B cell (primary cell): Measurements from ENCODE around the gene GSC2. TPM values are rescaled to one million over a fixed set of nuclear protein-coding genes. Genes with fewer than 3 reads are reported as not detected.

Experiments
- ATAC-seq: fragments of 200-7000 bp; cut with Tn5 transposase; one replicate; pipeline ENCODE4 v1.10.0; 2021; ENCODE audit warnings: low read depth, mild to moderate bottlenecking, moderate number of reproducible peaks, moderate library complexity
- CTCF ChIA-PET: fragments of 350-600 bp; sonication (Branson Sonifier 250); formaldehyde crosslinking; loops from one replicate; lab custom pipeline; 2021; ENCODE audit warnings: antibody characterized with exemption, inconsistent platforms; lab: Charles Lee
- POLR2A ChIA-PET: fragments of 350-600 bp; sonication (Branson Sonifier 250); formaldehyde crosslinking; loops from one replicate; lab custom pipeline; 2021; ENCODE audit warnings: antibody characterized with exemption; lab: Charles Lee
- DNase-seq: peaks from one replicate; pipeline ENCODE4 v3.0.0; 2013
- H2AFZ ChIP-seq: 2 replicates; pipeline ENCODE4 v1.6.1; 2012; ENCODE audit warnings: mild to moderate bottlenecking, low read depth, low read length; ENCODE audit not compliant: insufficient read depth, poor library complexity, severe bottlenecking
- H3K27ac ChIP-seq, 2 donors: 1 replicate in 1 of 2; 2 replicates in 1 of 2; pipeline ENCODE4 v1.5.1; 2012 to 2013; ENCODE audit warnings: low read length in 2 of 2, mild to moderate bottlenecking in 2 of 2, moderate library complexity in 1 of 2
- H3K27me3 ChIP-seq, 4 experiments: fragments of 200-600 bp in 1 of 4; sonication (generic) in 1 of 4; replicated peaks in 1 of 4; 1 replicate in 2 of 4; 2 replicates in 2 of 4; pipeline versions ENCODE4 v1.6.1 to v1.7.0; 2013 to 2016; ENCODE audit warnings: low read length in 3 of 4, mild to moderate bottlenecking in 2 of 4, mixed read lengths in 1 of 4, moderate library complexity in 1 of 4; ENCODE audit not compliant: insufficient read depth in 4 of 4, control insufficient read depth in 3 of 4; ENCODE audit errors: control extremely low read depth in 1 of 4
- H3K36me3 ChIP-seq, 2 experiments: replicated peaks in 1 of 2; 1 replicate in 1 of 2; 2 replicates in 1 of 2; pipeline versions ENCODE4 v1.6.1 to v1.7.1; 2013; ENCODE audit warnings: low read length in 1 of 2; ENCODE audit not compliant: insufficient read depth in 2 of 2, control insufficient read depth in 1 of 2; ENCODE audit errors: control extremely low read depth in 1 of 2, extremely low read depth in 1 of 2
- H3K4me1 ChIP-seq, 2 donors: fragments of 200-600 bp in 1 of 2; sonication (generic) in 1 of 2; 1 replicate in 1 of 2; 2 replicates in 1 of 2; pipeline versions ENCODE4 v1.5.1 to v1.6.1; 2013 to 2017; ENCODE audit warnings: low read length in 2 of 2; ENCODE audit not compliant: control insufficient read depth in 2 of 2, insufficient read depth in 2 of 2
- H3K4me2 ChIP-seq: replicated peaks from 2 replicates; pipeline ENCODE3; 2012; ENCODE audit warnings: mild to moderate bottlenecking, low read depth, low read length; ENCODE audit not compliant: poor library complexity, severe bottlenecking
- H3K4me3 ChIP-seq, 5 experiments: fragments of 200-600 bp in 1 of 5; sonication (generic) in 1 of 5; 1 replicate in 3 of 5; 2 replicates in 2 of 5; pipeline versions ENCODE4 v1.5.1 to v1.7.0; 2011 to 2016; ENCODE audit warnings: low read length in 4 of 5, mild to moderate bottlenecking in 4 of 5, low read depth in 2 of 5, control low read depth in 1 of 5, moderate library complexity in 1 of 5; ENCODE audit not compliant: insufficient read depth in 1 of 5; ENCODE audit errors: control extremely low read depth in 1 of 5, extremely low read depth in 1 of 5
- H3K79me2 ChIP-seq: fragments of 200-600 bp; sonication (generic); one replicate; pipeline ENCODE4 v1.6.0; 2016; ENCODE audit warnings: low read length; ENCODE audit not compliant: control insufficient read depth, insufficient read depth
- H3K9ac ChIP-seq: fragments of 200-600 bp; sonication (generic); 2 replicates; pipeline ENCODE4 v1.6.1; 2017; ENCODE audit warnings: mild to moderate bottlenecking, low read length, moderate library complexity
- H3K9me3 ChIP-seq, 3 donors: one replicate each; pipeline versions ENCODE4 v1.6.1 to v1.7.1; 2013; ENCODE audit warnings: low read length in 2 of 3; ENCODE audit not compliant: control insufficient read depth in 2 of 3, insufficient read depth in 1 of 3; ENCODE audit errors: control extremely low read depth in 1 of 3
- H4K20me1 ChIP-seq: 2 replicates; pipeline ENCODE4 v1.6.0; 2012; ENCODE audit warnings: mild to moderate bottlenecking, low read length; ENCODE audit not compliant: insufficient read depth, control insufficient read depth, poor library complexity, severe bottlenecking
- H3K27ac Mint-ChIP-seq: one replicate; pipeline ENCODE4 v1.8.0; 2021; ENCODE audit warnings: mixed read lengths
- H3K27me3 Mint-ChIP-seq: one replicate; pipeline ENCODE4 v1.8.0; 2021; ENCODE audit warnings: mixed read lengths
- H3K4me1 Mint-ChIP-seq: one replicate; pipeline ENCODE4 v1.8.0; 2021; ENCODE audit warnings: mixed read lengths
- H3K4me3 Mint-ChIP-seq: one replicate; pipeline ENCODE4 v1.8.0; 2021; ENCODE audit warnings: mixed read lengths
- H3K9me3 Mint-ChIP-seq: one replicate; pipeline ENCODE4 v1.8.0; 2022; ENCODE audit warnings: mixed read lengths; ENCODE audit not compliant: insufficient read depth
- EZH2 ChIP-seq: IDR thresholded peaks from 2 replicates; pipeline ENCODE4 v1.6.1; 2012; ENCODE audit warnings: borderline replicate concordance, low read depth, mild to moderate bottlenecking, moderate library complexity, low read length; ENCODE audit not compliant: insufficient read depth, poor library complexity, severe bottlenecking
- WGBS: methylation state at CpG from one replicate; pipeline ENCODE4 v1.1.5; 2013; ENCODE audit warnings: missing lambda C conversion rate; ENCODE audit not compliant: insufficient coverage; 5-methylcytosine and 5-hydroxymethylcytosine counted together
- intact Hi-C: fragments of 100-400 bp; cut with micrococcal nuclease; formaldehyde crosslinking; loops from one replicate; pipeline ENCODE4 v1.10.0; 2022
- polyA plus RNA-seq: library from polyadenylated mRNA; depleted of rRNA; stranded (reverse); fragments of >200 nt; gene quantifications from 2 replicates; pipeline ENCODE4 v1.2.3, GENCODE V29; 2012
- total RNA-seq, 2 donors: library from RNA; stranded (reverse); fragments of 120-200 nt in 1 of 2; gene quantifications; 1 replicate in 1 of 2; 2 replicates in 1 of 2; pipeline versions ENCODE4 v1.2.3 to v1.2.4, GENCODE V29; 2013 to 2022
- TF ChIP-seq, protein P1 (sequence below): fragments of 200-600 bp; IDR thresholded peaks from one replicate; pipeline ENCODE4 v1.8.0; 2022; ENCODE audit warnings: antibody characterized with exemption, mild to moderate bottlenecking

GSC2 gene
- total and polyA plus RNA-seq, 2 donors (not counting 1 experiment from before 2014, with no cell fraction given) = not detected

DNA sequence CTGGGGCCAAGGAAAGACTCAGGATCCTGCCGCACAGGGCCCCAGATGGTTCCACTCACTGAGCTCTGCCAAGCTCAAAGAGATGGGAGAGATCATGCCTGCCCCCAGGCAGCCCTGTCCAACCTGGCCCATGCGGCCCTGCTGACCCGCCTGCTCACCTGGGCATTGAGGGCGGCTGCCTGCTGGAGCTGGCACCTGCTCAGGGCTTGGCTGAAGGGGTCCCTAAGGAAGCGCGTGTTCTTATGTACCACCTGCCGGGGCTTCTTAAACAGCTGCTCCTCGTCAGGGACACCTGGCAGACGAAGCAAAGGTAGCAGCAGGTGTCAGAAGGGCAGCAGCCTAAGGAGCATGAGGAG, 11.1 kb downstream of the GSC2 start:
- Histone ChIP-seq H3K9ac (no peak overlapping the region), H3K4me2 (no peak overlapping the region), H3K36me3 (peaks cover 2 to 62% of the 10 kb centered on the region in 2 experiments), H3K27ac (no peak overlapping the region), H3K9me3 (no peaks in the 10 kb centered on the region), H3K4me1 (peaks cover 4 to 9% of the 10 kb centered on the region in 2 donors), H3K27me3 (no peaks in the 10 kb centered on the region), H3K4me3 (no peak overlapping the region), H4K20me1 (peaks cover 14% of the 10 kb centered on the region), H3K79me2 (peaks cover 21% of the 10 kb centered on the region), H2AFZ (no peak overlapping the region)
- ChIA-PET POLR2A (no interaction called here), CTCF (interaction anchor here (0.6 kb wide), 1 partner anchor 563 kb away, joined by 3 read pairs; no protein-coding TSS in a partner anchor)
- TF ChIP-seq EZH2 = no peak
- TF ChIP-seq, protein P1, sequence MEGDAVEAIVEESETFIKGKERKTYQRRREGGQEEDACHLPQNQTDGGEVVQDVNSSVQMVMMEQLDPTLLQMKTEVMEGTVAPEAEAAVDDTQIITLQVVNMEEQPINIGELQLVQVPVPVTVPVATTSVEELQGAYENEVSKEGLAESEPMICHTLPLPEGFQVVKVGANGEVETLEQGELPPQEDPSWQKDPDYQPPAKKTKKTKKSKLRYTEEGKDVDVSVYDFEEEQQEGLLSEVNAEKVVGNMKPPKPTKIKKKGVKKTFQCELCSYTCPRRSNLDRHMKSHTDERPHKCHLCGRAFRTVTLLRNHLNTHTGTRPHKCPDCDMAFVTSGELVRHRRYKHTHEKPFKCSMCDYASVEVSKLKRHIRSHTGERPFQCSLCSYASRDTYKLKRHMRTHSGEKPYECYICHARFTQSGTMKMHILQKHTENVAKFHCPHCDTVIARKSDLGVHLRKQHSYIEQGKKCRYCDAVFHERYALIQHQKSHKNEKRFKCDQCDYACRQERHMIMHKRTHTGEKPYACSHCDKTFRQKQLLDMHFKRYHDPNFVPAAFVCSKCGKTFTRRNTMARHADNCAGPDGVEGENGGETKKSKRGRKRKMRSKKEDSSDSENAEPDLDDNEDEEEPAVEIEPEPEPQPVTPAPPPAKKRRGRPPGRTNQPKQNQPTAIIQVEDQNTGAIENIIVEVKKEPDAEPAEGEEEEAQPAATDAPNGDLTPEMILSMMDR = no peak
- no peak overlapping the region for H3K4me3 Mint-ChIP-seq
- peaks cover 6% of the 10 kb centered on the region for H3K4me1 Mint-ChIP-seq
- no peaks in the 10 kb centered on the region for H3K9me3 Mint-ChIP-seq
- no peak overlapping the region for H3K27ac Mint-ChIP-seq
- intact Hi-C loops = no loop called here
- H3K27me3 Mint-ChIP-seq = no peaks in the 10 kb centered on the region
- ATAC-seq = no peak
- DNase-seq = no peak
- WGBS = 97% methylated on average over 9 of the region's 9 CpGs

DNA sequence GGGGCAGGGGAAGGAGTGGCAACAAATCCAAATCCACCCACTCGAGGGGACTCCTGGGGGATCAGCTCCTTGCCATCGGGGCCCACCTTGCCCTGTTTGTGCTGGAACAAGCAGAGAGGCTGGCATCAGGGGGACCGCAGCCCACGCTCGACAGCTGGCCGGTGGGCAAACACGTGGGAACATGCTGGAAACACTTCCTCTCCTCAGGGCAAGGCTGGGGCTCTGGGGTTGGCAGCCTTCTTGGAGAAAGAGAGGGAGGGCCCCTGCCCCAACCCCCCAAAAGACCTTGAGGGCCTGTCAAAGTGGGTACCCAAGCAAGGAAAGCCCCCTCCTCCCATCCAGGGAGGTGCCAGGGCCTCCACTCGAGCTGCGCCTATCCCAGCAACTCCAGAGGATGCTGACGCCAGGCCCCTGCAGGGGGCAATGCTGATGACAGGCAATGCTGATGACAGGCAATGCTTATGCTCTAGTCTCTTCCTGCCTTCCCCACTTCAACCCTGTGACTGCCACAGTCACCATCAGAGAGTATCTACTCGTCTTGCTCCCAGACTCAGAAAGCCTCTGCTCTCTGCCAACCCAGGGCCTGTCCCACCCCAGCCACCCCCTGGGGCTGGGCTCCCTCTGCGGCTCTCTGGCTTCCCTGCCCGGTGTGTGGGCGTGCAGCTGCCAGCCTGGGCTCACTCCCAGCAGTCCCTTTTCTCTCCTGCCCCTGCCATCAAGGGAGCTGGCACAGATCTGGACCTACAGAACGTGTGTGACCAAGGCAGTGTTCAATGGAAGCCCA, 11.7 kb downstream of the GSC2 start:
- Histone ChIP-seq H3K9ac (no peak overlapping the region), H3K4me1 (peaks cover 0 to 4% of the 10 kb centered on the region in 2 donors), H3K4me2 (no peak overlapping the region), H3K9me3 (no peaks in the 10 kb centered on the region), H4K20me1 (peaks cover 11% of the 10 kb centered on the region), H3K27ac (no peak overlapping the region), H3K4me3 (no peak overlapping the region), H3K36me3 (peaks cover 2 to 68% of the 10 kb centered on the region in 2 experiments), H3K27me3 (no peaks in the 10 kb centered on the region), H2AFZ (no peak overlapping the region), H3K79me2 (peaks cover 15% of the 10 kb centered on the region)
- CTCF ChIA-PET = interaction anchor here (0.6 kb wide), 1 partner anchor 563 kb away, joined by 3 read pairs; no protein-coding TSS in a partner anchor
- 98% methylated on average over 9 of the region's 15 CpGs for WGBS
- Mint-ChIP-seq H3K4me3 (no peak overlapping the region), H3K4me1 (peaks cover 2% of the 10 kb centered on the region), H3K9me3 (no peaks in the 10 kb centered on the region), H3K27me3 (no peaks in the 10 kb centered on the region), H3K27ac (no peak overlapping the region)
- ATAC-seq (no peak), DNase-seq (no peak)
- POLR2A ChIA-PET = no interaction called here
- intact Hi-C loops = no loop called here
- TF ChIP-seq, protein P1 = no peak
- no peak for TF ChIP-seq EZH2
